Right forelimb (tissue), 1 donor: ENCODE results near the gene AHRR.

Experiments
- DNase-seq: peaks from one replicate; pipeline ENCODE4 v3.0.0-alpha.2; 2018

Gene AHRR

DNA sequence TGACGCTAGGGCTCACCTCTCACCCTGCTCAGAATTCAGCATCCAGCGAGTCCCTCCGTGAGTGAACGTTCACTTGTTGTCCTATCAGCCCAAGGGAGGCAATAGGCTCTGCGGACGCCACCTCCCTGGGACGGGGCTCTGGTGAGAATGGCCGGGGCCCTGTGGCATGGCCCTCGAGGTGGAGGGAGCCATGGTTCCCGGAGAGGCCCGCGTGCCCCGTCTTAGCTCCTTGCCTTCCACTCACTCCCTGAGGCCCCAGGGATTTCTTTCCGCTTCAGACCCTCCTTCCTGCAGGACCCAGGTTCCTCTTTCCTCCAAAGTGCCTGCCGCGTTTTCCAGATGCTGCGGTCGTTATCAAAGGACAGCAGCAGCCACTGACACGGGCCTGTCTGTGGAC, 142.9 kb downstream of the AHRR start:
- DNase-seq, result no peak

DNA sequence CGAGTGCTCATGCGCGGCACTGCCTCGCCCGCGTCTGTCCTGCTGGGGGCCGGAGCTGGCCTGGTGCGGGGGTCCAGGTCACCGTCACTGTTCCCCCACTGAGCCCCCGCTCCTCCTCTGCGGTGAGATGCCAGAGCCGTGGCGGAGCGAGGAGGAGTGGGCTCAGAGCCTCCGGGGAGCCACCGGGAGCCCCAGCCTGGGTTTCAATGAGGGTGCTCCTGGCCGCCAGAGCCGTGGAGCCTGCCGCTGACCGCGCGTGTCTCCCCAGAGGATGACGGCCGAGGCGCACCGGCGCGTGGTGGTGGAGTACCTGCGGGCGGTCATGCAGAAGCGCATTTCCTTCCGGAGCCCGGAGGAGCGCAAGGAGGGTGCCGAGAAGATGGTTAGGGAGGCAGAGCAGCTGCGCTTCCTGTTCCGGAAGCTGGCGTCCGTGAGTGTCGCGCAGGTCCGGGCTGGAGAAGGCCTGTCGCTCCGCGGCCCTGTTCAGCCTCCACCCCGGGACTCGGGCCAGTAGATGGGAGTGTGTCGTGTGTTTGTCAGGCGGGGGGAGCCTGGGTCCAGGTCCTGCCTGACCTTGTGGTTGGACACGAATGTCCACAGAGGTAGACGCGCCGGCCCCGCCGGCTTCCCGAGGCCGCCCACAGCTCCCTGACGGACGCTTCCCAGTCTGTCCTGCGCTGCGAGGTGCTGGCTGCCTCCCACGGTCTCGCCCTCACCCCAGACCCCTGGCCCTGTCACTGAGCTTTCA, 143.5 kb downstream of the AHRR start:
- DNase-seq, result peak; percentile 37

DNA sequence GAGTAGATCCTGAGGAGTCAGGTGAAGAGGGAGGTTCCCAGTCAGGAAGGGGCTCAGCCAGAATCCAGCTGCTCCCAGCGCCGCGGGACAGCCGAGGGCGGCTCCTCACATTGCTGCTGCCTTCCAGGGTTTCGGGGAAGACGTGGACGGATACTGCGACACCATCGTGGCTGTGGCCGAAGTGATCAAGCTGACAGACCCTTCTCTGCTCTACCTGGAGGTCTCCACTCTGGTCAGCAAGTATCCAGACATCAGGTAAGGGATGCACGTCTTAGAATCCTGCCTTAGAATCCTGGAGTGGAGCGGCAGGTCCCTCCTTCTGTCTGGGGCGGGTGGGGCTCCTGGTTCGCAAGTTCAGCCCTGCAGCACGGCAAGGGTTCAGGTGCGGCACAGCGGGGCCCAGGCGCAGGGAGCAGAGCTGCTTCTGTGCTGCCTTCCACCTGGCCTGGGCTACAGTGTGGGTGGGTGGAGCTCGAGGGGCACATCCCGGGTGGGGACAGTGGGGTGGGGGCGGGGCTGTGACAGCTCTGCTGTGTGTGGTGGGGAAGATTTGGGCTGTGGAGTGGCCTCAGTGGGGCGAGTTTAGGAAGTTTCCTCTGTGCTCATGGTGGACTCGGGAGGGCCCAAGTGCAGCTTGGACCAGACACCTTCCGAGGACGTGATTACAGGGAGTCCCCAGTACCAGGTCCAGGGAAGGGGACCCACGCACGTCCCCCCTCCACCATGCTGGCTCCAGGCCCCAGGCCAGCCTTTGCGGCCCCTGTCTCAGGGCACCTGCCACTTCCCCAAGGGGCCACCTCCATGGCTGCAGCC, 144.3 kb downstream of the AHRR start:
- DNase-seq, result peak; percentile 41

DNA sequence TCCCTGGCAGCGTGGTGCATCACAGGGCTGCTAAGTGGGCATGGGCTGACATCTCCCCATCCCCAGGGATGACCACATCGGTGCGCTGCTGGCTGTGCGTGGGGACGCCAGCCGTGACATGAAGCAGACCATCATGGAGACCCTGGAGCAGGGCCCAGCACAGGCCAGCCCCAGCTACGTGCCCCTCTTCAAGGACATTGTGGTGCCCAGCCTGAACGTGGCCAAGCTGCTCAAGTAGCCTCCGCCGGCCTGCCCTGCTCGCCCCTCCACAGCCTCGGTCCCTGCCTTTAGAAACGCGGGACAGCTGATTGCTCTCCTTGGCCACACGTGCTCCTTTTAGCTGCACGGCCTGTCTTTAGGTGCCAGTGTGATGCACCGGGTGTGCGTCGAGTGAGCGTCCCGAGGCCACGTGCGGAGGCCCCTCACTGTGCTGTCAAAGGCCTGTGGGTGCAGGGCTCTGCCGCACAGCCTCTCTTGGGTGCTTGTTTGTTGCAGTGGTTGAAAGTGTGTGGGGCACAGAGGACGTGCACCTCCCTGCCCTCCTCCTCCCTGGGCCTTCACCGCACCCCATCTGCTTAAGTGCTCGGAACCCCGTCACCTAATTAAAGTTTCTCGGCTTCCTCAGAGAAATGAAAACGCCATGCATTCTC, 145.3 kb downstream of the AHRR start:
- peak; percentile 18 for DNase-seq

DNA sequence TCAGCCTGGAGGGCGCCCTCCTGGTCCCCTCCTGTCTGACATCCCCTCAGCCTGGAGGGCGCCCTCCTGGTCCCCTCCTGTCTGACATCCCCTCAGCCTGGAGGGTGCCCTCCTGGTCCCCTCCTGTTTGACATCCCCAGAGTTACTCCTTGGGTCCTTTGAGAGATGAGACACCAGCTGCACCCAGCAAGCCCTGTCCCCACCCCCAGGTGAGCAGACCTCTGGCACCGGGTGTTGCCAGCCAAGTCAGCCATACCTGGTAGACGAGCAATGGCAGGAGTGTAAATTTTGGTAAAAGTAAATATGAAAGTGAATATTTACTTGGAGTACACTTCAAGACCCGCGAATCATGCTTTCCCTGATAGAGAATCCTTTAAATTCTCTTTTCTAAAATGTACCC, 146.9 kb downstream of the AHRR start:
- no peak for DNase-seq

DNA sequence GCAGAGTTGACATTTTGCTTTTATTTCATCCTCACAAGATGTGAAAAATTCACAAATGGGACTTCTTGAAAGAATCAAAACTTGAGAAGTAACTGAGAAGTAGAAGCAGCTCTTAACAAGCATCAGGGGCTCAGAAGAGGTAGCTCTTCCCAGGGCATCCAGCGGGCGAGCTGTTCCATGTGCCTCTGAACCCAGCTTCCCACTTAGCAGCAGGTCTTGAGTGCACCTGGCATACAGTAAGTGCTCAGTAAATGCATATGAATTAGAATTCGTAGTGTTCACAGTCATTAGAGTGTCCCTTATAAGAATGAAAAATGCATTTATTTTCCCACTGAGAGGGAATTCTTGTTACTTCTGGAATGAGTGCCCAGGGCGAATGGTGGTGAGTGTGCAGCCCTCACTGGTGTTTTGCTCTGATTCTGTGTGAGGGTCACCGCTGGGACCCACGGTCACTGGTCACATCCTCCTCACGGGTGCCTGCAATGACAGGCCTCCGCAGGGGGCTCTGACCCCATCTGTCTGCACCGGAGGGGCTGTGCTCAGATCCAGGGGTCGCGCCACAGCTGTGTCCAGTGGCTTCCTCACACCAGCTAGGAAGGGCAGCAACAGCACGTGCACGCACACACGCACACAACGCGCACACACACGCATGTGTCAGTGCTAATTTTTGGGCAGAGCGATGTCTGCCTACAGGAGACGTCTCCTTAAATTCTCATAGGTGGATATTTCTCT, 148.4 kb downstream of the AHRR start:
- DNase-seq, result peak; percentile 32

DNA sequence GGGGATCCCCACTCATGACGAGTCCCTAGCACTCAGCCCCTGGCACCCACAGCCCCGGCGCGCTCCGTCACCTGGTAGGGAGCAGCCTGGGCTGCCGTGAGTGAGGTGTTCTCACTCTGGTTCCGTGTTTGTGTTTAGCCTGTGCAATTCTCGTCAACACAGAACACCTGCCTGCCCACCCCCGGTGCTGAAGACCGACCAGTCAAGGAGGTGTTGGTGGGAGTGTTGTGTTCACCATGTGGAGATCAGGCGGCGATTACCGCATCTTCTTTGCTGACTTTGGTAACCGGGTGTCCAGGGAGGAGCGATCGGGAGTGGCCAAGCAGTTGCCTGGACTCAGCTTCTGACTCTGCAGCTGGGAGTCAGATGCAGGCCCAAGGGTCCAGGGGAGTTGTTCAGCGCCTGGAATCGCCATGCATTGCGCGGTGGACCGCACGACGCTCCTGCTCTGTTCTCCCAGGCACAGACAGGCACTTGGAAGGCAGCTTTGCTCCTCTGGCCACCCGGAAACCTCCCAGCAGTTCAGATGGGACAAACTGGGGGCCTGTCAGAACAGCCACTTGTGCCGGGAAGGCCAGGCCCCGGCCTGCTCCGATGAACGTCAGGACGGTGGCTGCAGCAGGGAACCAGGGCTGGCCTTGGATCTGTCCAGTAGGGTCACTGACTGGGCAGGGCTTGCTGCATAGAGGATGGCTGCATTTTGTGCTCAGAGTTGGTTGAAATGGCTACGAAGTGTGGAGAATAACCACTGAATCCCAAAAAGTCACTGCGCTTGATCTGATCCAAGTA, 149.6 kb downstream of the AHRR start:
- peak; percentile 41 for DNase-seq

DNA sequence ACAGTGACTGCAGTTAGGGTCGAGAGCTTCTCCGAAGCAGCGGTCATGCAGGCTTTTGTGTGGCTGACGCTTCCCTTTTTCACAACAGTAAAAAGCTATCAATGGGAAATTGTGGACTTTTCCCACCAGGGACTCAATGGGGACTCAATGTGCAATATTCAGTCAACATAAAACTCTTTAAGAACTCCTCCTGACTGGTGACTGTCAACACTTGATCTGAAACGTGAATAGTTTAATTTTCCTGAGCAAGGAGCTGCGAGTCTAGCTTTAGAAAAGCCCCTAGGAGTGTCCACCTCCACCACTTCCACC, 150.2 kb downstream of the AHRR start:
- DNase-seq, result no peak

DNA sequence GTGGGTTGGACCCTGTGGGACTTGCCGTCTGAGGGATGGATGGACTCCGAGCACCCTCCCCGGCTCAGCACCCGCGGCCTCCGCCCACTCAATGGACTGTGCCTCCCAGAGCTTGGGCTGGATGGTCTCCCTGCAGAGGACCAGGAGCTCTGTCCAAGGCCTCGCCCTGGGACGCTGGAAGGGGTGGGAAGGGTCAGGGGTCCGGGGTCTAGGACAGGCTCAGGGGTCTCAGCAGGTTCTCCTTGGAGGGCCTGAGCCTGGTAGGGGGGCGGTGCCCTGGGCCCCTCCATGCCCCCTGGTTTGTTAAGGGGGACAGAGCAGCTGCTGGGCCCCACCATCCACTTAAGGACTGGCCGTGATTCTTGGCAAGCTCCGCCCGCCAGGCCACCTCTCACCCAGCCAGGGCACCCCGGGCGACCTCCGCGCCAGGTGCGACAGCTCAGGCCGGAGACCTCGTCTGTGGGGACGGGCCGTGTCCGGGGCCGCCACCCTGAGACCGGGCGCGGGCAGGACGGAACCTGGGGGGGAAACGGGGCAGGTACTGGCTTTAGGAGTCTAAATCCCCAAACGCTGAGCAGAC, 150.7 kb downstream of the AHRR start:
- DNase-seq, result peak; percentile 42

DNA sequence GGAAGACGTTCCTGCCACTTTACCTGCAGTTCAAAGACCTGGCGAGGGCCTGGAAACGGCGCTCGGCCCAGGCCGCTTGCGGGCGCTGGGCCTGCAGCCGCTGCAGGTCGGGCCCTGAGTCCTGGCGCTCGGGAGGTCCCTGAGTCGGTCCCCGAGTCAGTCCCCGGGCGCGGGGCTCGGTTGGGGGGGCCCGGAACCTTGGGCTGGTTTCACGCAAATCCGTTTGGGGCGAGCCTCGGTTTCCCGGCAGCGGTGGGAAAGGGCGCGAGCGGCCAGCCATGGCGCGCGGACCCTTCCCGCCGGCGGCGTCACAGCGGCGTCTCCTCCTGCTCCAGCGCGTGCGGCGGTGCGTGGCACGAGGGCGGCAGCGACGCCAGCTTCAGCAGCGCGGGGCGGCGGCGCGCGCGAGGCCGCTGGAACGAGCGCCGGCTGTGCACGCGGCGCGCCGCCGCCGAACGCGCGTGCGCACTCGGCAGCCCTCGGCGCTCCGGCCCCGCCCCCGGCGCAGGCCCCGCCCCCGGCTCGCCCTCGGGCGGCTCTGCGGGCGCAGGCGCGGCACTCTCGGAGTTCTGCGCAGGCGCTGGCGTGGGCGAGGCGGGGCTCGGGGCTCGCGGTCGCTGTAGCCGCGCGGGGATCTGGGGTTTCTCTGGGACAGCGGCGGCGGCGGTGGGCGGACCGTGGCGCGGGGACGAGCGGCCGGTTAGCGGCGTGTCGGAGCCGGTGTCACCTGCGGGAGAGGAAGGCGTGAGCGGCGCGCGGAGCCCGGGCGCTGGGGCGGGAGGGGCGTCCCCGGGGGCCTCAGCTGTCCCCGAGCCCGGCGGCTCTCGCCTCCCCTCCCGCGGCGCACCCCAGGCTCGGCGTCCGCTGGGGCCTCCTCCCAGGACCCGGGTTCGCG, 151.4 kb downstream of the AHRR start:
- DNase-seq, result peak; percentile 93

DNA sequence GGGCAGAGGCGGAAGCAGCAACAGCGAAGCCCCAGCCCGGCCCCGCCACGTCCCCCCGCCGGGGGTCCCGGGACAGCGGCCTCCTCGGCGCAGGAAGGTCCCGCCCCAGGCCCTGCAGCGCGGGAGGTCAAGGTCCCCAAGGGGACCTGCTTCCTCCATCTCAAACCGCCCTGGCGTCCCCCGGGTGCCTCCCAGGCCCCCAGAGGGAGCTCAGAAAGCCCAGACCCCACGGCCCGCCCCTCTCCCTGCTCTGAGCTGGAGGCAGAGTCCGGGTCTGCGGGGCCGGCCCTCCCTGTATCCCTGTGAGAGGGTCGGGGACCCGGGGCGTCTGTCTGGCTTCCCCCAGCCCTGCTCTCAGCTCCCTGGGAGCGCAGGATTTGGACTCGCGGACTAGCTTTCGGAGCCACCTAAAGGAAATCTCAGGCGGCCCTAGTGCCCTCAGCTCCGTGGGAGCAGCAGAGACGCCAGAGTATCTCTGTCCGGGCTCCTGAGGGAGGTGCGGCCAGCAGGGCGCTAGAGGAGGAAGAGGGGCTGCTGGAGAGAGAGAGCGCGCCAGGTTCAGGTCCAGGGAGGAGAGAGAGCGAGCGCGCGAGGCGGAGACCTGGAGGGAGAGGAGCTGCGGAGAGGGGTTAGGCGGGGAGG, 152.2 kb downstream of the AHRR start:
- peak; percentile 66 for DNase-seq

DNA sequence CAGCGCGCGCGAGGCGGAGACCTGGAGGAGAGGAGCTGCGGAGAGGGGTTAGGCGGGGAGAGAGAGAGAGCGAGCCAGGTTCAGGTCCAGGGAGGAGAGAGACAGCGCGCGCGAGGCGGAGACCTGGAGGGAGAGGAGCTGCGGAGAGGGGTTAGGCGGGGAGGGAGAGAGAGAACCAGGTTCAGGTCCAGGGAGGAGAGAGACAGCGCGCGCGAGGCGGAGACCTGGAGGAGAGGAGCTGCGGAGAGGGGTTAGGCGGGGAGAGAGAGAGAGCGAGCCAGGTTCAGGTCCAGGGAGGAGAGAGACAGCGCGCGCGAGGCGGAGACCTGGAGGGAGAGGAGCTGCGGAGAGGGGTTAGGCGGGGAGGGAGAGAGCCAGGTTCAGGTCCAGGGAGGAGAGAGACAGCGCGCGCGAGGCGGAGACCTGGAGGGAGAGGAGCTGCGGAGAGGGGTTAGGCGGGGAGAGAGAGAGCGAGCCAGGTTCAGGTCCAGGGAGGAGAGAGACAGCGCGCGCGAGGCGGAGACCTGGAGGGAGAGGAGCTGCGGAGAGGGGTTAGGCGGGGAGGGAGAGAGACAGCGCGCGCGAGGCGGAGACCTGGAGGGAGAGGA, 152.8 kb downstream of the AHRR start:
- DNase-seq, result peak; percentile 30

DNA sequence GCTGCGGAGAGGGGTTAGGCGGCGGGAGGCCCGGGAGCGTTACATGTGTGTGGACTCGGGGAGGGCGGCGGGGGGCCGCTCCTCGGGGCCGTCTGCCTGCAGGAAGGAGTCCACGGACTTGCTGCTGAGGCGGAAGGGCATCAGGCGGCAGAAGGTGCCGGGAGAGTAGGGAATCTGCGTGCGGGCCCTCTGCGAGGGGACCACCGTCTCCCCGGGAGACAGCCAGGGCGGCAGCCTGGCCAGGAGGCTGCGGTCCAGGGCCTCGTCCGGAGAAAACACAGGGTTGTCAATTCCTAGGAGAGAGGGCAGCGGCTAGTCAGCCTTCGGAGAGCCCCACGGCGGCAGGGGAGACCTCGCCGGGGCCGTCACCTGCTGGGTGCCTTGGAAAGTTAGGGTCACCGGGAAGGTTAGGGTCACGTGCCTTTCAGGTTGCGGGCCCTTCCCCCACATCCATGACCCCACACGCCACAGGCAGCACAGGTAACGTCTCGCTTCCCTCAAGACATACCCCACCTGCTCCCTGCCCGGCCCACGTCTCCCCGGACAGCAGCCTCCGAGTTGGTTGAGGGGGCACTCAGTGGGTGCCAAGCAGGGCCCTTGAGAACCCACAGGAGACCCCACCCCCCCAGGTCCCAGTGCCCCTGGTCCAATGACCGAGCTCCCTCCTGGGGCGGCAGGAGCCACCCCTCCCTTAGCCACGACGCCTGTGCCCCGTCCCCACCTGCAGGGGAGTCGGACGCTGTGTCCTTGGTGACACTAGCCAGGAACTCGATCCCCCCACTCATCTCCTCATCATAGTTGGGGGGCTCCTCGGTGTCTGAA, 153.5 kb downstream of the AHRR start:
- peak; percentile 53 for DNase-seq

DNA sequence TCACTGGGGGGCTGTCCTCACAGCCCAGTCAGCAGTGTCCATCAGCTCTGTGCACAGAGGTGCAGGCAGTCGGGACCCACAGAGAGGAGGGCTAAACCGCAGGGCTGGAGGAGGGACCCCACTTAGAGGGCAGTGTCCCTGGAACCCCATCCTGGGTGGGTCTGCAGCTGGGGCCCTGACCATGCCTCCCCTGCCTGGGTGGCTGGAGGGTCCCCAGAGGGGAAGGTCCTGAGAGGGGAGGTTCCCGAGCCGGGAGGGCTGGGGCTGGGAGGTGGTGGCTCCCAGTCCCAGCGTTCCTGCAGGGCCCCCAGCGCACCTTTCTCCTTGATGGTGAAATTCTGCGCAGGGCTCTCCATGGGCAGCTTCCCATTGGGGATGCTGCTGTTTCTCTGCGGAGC, 154.2 kb downstream of the AHRR start:
- DNase-seq, result no peak

DNA sequence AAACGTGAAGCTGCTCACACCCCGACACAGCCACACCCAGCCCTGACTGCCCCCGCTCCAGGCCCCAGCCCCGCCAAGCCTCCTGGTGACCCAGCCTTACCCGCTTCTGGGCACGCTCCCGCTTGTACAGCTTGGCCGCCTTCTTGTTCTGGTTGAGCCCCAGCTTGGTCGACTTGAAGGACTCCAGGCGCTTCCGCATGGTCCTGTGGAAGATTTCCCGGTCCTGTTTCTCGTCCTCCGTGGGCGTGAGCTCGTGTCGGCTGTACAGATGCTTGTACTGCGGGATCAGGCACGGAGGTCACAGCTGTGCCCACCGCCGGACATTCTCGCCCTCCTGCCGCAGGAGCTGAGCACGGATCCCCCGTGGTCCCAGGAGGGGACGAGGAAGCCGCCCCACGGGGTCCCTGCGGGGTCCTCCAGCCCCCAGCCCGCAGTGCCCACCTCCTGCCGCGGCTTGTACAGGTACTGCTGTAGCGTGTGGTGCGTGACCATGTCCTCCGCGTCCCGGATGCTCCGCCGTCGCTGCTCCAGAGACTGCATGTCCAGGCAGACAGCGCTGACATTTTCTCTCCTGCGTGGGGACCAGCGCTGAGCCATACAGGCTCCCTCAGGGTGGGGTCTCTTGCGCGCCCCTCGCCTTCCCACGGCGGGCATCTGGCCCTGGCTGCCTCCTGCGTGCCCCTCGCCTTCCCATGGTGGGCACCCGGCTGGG, 154.7 kb downstream of the AHRR start:
- DNase-seq, result no peak

DNA sequence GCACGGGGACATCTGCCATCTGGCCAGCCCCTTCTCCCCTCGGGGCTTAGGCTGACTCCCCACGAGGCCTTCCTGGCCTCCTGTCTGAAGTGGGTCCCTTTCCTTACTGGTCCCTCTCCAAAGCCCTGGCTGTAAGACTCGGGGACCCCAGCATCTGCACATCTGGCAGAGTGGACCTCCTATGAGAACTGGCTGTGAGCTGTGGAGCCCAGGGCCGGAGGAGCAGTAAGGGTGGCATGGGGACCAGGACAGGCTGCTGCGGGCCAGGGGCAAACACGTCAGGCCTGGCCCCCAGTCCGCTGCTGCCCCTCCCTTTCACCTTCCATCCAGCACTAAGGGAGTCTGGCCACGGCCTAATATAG, 155.3 kb downstream of the AHRR start:
- DNase-seq, result no peak

DNA sequence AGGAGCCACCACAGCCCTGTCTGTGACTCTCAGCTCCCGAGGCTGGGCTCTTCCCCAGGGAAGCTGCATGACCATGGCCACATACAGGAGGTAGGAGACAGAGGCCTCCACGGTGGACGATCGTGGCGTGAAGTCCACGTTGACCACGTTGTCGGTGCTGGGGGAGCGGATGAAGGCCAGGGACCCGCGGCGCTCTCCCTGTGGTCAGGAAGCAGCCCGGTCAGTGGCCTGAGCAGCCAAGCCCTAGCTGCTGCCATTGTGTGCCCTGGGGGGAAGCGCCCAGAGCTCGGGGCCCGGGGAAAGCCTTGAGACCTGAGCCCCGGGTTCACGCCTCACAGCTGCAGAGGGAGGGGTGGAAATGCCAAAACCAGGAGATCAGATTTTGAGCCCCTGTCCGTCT, 155.7 kb downstream of the AHRR start:
- no peak for DNase-seq

DNA sequence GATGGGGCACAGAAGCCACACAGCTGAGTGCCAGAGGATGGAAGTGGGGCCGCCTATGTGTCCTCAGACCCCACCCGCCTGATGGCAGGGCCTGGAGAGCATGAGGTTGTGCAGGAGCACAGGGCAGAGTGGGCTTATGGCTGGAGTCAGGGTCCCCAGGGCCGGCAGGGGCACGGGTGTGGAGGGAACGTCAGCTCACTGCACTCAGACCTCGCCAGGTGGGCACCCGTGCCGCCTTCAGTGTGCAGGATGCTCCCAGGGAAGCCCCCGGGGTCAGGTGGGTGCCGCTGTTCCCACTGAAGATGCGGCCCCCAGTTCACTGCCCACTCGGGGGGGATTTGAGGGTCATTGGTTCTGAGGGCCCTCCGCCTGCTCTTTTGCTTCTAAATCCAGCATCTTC, 156.4 kb downstream of the AHRR start:
- DNase-seq, result no peak
